GM12892 (cell line): ENCODE results near the gene CT47C1.

Experiments used
- DNase-seq: peaks from one replicate; pipeline ENCODE4 v3.0.0; 2011; ENCODE audit not compliant: insufficient read length
- FAIRE-seq: peaks from 2 replicates; lab custom pipeline; 2011; peaks lifted over from hg19 to GRCh38; lab: Jason Lieb, UNC
- POLR2A ChIP-seq: IDR thresholded peaks from 2 replicates; pipeline ENCODE4 v1.6.1; 2011; ENCODE audit warnings: low read depth, low read length, control low read depth
- POLR2AphosphoS5 ChIP-seq: IDR thresholded peaks from 2 replicates; pipeline ENCODE4 v1.6.1; 2011; ENCODE audit warnings: low read depth, low read length, control low read depth
- TAF1 ChIP-seq: IDR thresholded peaks from 2 replicates; pipeline ENCODE4 v1.6.1; 2011; ENCODE audit warnings: low read depth, mild to moderate bottlenecking, control low read depth, low read length, borderline replicate concordance

Gene CT47C1

DNA sequence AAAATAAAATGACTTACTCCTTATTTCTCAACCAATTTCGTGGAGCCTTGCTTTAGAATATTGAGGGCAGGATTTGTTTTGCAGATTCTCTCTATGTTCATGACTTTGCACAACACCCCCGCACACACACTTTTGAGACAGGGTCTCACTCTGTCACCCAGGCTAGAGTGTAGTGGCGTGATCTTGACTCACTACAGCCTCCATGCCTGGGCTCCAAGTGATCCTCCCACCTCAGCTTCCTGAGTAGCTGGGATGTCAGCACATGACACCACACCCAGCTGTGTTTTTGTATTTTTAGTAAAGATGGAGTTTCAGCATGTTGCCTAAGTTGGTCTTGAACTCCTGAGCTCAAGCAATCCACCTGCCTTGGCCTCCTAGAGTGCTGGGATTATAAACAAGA, 12.0 kb downstream of the CT47C1 start:
- no peak for FAIRE-seq
- TF ChIP-seq POLR2AphosphoS5 (no peak), POLR2A (no peak), TAF1 (no peak)
- no peak for DNase-seq

DNA sequence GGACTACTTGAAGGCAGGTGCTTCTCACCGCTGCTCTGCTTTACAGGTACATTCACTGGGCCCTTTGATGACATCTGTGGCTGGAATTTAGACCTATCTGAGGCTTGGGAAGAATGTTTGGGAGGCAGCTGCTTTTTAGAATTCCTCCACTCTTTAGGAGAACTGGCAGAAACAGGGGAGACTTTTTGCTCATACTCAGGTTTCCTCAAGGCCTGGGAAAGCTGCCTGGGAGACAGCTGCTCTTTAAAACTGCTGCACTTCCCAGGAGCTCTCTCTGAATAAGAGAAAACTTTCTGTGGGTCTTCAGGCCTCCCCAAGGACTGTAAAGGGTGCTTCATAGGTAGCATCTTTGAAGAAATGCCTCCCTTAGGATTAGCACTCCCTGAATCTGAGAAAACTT, 14.3 kb downstream of the CT47C1 start:
- DNase-seq (no peak), FAIRE-seq (no peak)
- no peak for TF ChIP-seq POLR2AphosphoS5
- no peak for TF ChIP-seq POLR2A
- TF ChIP-seq TAF1, result no peak

DNA sequence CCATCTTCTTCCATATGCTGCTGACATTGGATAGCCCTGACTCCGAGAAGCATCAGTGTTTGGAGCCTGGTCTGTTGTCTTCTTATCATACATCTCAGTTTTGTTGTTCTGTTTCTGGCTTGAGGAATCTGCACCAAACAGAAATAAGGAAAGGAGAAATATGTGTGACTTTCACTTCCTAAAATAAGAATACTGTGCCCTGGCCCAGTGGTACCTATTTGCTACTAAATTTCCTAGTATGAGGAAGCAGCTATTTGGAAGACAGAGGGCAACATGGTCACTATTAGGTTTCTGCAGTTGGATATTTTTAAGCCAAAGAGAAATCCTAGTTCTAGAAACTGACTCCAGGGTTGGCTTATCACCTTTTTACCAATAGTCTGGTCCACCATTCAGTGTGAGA, 16.8 kb downstream of the CT47C1 start:
- TF ChIP-seq POLR2AphosphoS5 (no peak), TAF1 (no peak), POLR2A (no peak)
- FAIRE-seq (no peak), DNase-seq (no peak)

DNA sequence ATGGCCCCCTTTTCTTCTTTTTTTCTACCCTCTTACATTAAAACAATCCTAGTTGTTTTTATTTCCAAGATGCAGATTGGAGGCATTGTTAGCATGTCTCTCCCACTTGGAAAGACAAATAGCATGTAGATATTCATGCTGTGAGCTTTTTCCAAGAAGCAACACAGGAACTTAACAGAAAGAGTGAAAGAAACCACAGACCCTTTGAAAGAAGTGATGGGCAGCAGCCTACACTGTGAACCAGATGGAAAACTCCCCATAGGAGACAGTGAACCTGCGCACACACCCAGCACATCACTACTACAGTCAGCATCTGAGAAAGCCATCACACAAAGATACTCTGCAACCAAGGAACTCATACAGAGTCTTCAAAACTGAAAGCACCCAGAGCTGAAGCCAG, 17.8 kb downstream of the CT47C1 start:
- TF ChIP-seq POLR2AphosphoS5 (no peak), TAF1 (no peak), POLR2A (no peak)
- FAIRE-seq, result no peak
- no peak for DNase-seq

DNA sequence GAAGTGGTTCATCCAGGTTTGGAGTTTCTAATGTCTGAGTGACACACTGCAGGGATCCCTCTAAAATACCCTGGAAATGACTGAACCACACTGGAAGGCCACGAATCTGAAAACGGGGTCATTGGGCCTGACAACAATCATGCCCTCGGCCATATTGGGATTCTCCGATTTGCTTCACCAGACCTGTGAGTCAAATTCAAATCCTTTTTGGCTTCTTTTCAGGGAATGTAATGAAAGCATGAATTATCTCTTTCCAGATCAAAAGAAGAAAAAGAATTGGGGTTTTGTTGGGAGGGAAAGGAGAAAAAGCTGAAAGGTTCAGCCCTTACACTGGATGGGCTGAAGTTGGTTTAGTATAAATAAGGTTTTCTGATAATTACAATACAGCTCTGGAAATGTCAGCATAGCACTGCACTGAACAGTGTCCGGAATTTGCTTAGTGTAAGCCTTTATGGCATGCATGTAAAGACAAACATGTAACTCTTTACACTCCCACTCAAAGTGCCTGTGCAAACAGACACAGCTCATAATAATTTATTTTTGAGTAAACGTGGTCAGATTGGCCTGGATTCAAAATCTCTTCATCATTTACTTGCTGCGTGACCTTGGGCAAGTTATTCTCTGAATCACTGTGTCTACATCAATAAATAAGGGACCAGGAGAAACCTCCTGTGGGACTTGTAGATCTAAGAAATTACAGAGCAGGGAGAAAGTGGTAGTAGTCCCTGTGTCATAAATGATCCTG, 21.4 kb downstream of the CT47C1 start:
- DNase-seq (no peak), FAIRE-seq (no peak)
- no peak for TF ChIP-seq TAF1
- TF ChIP-seq POLR2AphosphoS5, result no peak
- no peak for TF ChIP-seq POLR2A

DNA sequence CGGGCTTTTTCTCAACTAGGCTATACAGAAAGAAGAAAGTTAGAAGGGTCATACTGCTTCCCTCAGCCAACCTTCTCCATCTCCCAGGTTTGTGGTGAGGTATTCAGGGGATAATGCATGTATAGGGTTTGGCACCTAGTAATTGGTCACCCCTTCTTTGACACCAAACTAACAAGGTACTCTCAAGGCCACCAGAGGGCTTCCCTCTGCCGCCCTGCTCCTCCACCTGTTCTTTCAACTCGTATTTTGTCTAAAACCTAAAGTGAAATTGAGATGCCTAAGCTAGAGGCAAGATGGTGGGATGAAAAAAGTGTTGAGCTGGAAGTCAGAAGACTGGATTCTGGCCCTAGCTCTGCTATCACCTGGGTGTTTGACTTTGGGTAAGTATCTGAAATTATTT, 22.0 kb downstream of the CT47C1 start:
- DNase-seq (no peak), FAIRE-seq (no peak)
- TF ChIP-seq POLR2AphosphoS5 (no peak), TAF1 (no peak), POLR2A (no peak)

DNA sequence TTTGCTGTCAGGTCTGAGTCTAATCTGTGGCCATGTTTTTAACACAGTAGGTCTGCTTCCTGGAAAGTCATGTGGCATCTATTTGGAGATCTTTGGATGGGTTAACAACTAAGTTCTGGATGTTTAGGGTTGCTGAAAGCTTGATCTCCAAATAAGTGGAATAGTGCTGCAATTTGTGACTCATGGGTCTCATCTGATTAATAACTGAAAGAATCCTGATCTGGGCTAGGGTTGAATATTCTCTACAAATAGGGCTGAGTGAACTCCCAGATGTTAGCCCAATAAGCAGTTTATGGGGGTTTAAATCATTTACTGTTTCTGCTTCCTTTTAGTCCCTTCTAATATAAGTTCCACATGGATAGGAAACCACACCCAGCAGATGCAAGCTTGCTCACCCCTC, 23.1 kb downstream of the CT47C1 start:
- no peak for DNase-seq
- FAIRE-seq, result no peak
- no peak for TF ChIP-seq POLR2A
- TF ChIP-seq POLR2AphosphoS5, result no peak
- no peak for TF ChIP-seq TAF1

DNA sequence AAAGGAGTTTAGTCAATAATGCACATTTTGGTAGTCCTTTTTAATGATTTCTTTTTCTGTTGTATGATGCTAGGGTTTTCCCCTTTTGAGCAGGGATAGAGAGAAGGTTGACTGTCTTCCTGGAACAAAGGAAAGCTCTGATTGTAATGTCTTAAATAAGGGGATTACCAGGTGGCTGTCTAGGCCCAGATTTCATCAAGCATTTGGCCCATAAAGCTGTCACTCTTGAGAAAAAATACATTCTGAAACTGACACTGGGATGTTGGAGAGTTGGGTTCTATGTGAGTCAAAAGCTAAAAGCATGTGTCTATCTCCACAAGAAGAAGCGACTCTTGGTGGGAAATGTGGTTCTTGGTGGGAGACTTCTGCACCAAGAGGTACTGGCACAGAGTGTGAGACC, 28.4 kb downstream of the CT47C1 start:
- no peak for DNase-seq
- FAIRE-seq, result no peak
- TF ChIP-seq POLR2A, result no peak
- no peak for TF ChIP-seq TAF1
- no peak for TF ChIP-seq POLR2AphosphoS5

DNA sequence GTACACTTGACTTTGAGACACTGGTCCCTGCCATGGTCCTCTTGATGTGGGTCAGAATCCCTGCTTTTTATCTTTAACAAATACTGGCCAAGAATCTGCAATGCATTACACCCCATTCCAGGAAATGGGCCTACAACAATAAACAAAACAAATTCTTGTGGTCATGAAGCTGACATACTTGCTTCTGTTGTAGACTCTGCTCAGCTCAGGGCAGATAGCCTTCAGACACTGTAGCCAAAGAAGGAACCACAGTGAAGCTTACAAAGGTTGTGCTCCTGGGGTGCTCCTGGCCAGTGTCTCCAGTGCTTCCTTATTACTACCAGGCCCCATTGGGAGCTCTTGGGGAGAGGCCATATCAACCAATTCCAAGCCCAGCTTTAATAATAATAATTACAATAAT, 33.0 kb downstream of the CT47C1 start:
- no peak for TF ChIP-seq TAF1
- FAIRE-seq, result no peak
- no peak for DNase-seq

DNA sequence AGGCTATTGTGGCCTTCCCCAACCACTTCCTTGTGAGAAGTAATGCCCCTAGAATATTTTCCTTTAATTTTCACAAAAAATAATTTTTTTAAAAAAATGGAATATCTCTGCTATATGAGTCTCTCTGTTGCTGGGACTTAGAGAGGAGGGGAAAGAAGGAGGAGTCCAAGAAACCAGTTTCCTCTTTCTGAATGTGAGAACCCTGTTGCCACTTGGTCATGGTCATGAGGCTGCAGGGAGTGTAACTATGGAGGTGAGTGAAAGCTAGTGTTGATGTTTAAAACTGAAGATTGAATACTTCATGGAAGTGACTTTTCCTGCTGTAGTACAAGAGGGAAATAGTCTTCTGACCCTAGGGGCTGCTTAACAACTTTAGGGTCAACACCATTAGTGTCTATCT, 34.4 kb downstream of the CT47C1 start:
- FAIRE-seq (no peak), DNase-seq (no peak)
- TF ChIP-seq TAF1 (no peak), POLR2AphosphoS5 (no peak), POLR2A (no peak)

DNA sequence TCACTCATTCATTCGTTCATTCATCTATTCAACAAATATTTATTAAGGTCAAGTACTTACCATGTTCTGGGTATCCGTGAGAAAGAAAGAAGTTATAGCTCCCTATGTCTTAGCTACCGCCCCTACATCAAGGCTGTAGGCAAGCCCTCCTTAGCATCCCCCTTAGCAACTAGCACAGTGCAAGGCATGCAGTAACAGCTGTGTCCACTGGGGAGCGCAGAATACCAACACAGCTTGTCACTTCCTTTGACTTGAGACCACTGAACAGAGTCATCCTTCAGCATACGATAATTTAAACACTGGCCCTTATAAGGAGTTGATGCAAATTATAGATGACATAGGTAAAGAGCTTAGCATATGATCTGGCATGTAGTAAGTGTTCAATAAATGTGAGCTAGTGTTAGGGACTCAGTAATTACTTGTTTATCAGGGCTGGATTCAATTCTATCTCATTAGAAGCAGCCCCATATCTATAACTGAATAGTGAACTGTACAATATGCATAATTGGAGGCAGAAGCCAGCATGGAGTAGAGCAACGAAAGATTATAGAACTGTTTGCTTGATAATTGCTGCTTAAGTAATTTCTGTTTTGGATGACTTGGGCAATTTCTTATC, 46.1 kb downstream of the CT47C1 start:
- FAIRE-seq (peak; percentile 92), DNase-seq (peak; percentile 33)
- TF ChIP-seq POLR2A (no peak), POLR2AphosphoS5 (no peak), TAF1 (no peak)

DNA sequence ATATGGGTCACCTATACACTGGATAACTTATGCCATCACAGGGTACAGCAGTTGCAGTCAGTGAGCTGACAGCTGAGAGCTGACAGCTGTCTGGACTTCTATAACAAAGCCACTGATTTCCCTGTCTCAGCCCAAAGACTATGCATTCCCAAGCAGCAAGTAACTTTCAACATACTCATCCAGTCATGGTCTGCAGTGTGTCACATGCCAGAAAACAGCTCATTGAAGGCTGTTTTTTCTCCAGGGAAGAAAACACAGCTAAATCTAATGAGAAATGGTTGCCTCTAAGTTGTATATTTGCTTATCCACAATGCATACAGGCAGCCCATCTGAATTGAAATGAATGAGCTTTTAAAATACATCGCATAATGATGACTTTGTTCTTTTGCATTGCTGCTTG, 48.5 kb downstream of the CT47C1 start:
- TF ChIP-seq TAF1, result no peak
- TF ChIP-seq POLR2AphosphoS5, result no peak
- TF ChIP-seq POLR2A, result no peak
- DNase-seq (no peak), FAIRE-seq (no peak)
